Measurements from ENCODE around the gene MYOT.
"Not testable (repeated sequence)": the region's sequence is repeated elsewhere in the genome, so short reads cannot be mapped to it uniquely, and the experiment has no call there.

MYOT gene

DNA sequence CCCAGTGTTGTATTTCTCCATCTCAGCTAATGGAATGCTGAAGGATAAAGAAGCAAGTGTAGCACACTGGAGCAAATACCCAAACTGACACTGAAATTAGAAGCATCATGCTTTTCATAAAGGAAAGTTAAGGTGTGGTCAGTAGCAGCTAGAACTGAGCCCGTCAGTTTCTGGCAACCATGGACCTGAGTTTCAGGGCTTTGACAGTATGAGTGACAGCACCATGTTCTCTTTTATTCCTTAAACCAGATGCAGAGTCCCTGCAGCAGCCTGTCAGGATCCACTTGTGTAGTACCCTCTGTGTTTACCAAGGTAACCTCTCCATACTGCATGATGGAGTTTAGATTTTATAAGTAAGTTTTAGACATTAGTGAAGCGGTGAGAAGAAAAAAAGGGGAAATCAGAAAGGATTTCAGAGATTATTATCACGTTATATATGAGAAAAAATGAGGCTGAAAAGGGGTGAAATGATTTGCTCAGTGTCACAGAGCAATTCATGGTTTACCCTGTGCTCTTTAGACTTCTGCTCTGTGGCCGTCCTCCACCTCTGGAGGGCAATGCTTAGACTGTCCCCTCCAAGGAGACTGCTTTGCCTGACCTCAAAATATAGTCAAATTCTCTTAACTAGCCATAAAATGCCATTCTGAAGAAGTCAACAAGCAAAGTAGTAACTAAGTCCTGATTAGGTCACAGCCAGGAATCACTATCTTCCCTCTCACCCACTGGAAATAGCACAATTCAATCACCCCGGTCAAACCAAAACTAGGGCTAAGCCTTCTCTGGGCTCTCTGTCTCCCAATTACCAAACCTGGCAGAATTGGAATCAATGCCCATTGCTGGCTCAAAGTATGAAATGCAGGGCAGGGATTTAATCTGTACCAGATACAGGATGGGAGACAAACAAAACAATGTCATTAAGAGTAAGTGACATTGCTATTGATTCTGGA is 10.5 kb upstream of the MYOT start:
- no peak for DNase-seq

DNA sequence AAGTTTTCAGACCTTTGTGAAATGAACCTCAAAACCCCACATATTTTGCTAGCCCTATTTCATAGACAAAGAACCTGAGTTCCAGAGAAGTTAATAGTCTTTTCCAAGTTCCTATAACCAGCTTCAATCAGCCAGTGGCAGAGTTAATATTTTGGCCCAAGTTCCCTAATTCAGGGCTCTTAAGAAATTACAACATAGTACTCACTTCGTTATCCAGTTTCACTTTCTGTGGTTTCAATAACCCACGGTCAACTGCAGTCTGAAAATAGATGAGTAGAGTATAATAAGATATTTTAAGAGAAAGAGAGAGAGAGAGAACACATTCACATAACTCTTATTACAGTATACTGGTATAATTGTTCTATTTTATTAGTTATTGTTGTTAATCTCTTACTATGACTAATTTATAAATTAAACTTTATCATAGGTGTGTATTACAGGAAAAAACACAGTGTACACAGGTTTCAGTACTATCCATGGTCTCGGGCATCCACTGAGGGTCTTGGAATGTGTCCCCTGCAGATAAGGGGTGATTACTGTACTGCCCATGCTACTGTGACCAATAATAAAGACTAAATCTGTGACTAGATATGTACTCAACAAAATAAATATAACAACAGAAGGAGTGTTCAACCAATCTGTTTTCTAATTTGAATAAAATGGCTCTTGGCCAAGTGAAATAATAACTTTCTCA is 9.3 kb upstream of the MYOT start:
- no peak for DNase-seq

GRCh38 chr5:137858954-137859353 is 8.7 kb upstream of the MYOT start:
- no peak for DNase-seq

- no peak for DNase-seq
Observed at GRCh38 chr5:137862251-137862650, 5.4 kb upstream of the MYOT start.

GRCh38 chr5:137863653-137864052 is 4.0 kb upstream of the MYOT start:
- not testable (repeated sequence) for DNase-seq

DNA sequence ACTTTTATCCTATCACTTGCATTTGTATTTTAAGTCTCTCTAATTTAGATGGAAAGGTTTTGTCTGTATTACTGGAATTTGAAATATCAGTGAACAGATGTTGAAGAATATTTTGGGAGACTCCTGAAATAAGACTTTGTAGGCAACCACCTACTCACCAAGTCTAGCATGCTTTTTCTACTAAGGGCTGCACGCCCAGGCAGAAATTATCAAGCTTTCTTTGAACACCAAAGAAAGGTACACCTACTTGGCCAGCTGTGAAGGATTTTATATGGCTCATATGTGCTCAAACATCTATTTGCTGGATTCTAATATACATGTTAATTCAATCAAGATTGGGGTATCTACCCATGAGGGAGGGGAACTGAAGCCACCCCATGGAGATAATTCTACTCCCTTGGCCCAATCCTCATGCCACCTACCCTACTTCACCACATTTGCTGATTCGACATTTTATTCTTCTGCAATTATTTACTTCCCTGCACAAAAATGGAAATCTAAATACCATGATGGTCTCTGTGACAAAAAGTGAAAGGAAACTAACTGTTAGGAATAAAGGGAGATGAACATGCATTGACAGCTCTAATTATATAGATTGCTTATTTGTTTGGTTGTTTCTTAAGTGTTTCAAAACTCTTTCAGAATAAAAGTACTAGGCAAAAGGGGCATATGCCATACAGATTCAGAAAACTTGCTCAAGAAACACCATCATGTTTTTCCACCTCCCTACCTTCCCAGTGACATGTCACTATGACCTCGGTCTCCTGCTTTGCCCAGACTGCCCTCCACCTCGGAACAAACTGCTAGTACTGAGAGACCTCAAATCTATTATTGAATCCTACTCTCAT is 895 bp upstream of the MYOT start:
- DNase-seq, result no peak

DNA sequence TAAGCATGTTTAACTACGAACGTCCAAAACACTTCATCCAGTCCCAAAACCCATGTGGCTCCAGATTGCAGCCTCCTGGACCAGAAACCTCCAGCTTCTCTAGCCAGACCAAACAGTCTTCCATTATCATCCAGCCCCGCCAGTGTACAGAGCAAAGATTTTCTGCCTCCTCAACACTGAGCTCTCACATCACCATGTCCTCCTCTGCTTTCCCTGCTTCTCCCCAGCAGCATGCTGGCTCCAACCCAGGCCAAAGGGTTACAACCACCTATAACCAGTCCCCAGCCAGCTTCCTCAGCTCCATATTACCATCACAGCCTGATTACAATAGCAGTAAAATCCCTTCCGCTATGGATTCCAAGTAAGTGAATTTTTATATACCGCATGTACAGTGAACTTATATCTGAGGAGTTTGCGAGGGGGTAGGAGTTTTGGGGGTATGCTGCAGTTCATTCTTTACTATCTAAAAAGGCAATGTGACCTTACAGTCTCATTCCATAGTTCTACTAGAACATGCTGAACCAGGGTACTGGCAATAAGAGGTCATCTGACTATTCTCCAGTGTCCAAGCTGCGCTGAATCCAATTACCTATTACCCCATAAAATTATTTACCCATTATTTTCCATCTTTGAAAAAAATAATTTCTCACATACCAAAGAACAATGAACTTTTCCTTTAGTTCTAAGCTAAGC is 3.1 kb downstream of the MYOT start:
- DNase-seq, result no peak

GRCh38 chr5:137871571-137871970 is 3.9 kb downstream of the MYOT start:
- DNase-seq, result no peak

- DNase-seq, result no peak
Observed at GRCh38 chr5:137872466-137872865, 4.8 kb downstream of the MYOT start.

DNA sequence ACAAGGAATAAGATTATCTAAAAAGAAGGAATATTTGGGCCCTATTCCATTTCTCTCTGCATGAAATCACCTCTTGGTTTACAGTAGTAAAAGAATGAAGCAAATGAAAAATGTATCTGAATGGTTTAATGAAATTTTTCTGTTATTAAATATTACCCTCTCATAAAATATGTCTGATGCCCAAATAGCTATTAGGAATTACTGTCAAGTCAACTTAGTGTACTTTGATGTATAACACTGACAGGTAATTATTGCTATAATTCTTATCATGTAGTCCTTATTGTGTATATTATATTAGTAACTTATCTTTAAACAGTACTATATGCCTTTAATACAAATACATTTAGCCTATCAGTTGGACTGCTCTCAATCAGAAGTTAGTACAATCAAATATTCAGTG is 8.4 kb downstream of the MYOT start:
- DNase-seq, result no peak

GRCh38 chr5:137880313-137880712 is 12.7 kb downstream of the MYOT start:
- no peak for DNase-seq

GRCh38 chr5:137887831-137888230 is 20.2 kb downstream of the MYOT start:
- no peak for DNase-seq

- peak; percentile 3 for DNase-seq
Observed at GRCh38 chr5:137888466-137888862, 20.8 kb downstream of the MYOT start.

- DNase-seq, result peak; percentile 87
Observed at GRCh38 chr5:137888863-137889759, 21.5 kb downstream of the MYOT start, which contains the start of gene PKD2L2. Gene PKD2L2, plus strand, starts transcription at chr5:137889457. Its CDS starts 35 bp downstream, at chr5:137889492.

GRCh38 chr5:137890845-137891244 is 23.2 kb downstream of the MYOT start:
- DNase-seq, result no peak

- peak; percentile 0 for DNase-seq
Observed at GRCh38 chr5:137891849-137892248, 24.2 kb downstream of the MYOT start.

DNA sequence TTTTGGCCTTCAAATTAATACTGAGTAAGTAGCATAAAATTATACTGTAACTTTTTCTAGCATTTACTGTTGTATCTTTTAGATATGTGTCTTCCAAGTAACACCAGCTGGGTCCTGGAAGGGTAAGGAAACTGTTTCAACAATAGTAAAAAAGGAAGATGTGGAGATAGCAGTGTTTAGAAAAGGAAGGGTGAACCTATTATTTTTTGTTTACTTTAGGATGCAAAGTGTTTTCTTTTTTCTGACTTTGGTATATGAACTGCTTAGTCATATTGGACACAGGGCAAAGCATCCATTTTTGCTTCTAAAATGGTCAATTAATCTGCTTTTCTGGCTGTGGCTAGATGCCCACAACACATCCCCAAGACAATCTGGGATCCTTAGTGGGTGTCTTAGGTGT is 26.9 kb downstream of the MYOT start:
- DNase-seq, result no peak

- no peak for DNase-seq
Observed at GRCh38 chr5:137896560-137896959, 28.9 kb downstream of the MYOT start.

DNA sequence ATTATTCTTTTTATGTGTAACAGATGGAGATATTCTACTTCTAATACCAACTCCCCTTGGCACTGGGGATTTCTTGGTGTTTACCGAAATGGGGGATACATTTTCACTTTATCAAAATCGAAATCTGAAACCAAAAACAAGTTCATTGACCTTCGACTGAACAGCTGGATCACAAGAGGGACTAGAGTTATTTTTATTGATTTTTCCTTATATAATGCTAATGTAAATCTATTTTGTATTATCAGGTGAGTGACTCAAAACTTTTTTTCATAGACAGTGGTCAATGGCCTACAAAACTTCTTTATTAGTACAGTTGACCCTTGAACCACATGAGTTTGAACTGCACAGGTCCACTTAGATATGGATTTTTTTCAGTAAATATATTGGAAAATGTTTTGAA is 31.8 kb downstream of the MYOT start:
- no peak for DNase-seq

DNA sequence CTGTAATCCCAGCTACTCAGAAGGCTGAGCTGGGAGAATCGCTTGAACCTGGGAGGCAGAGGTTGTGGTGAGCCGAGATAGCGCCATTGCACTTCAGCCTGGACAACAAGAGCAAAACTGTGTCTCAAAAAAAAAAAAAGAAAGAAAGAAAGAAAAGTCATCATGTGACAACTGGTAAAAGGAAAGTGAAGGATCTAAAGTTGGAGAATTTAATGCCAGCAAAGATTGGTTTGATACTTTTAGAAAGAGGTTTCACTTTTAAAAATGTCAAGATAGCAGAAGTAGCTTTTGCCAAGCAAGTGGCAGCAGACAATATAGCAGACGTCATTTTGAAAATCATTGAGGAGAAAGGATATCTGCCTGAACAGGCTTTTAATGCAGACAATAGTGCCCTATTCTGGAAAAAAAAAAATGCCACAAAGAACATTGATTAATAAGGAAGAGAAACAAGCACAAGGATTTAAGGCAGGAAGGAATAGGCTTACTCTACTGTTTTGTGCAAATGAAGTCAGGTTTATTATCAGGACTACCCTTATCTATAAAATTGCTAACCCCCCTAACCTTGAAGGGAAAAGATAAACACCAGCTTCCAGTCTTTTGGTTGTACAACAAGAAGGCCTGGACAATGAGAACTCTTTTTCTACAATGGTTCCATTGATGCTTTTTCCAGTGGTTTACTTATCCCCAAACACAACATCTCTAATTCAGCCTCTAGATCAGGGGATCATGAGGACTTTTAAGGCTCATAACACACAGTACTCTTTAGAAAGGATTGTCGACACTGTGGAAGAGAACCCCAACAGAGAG is 33.6 kb downstream of the MYOT start:
- DNase-seq, result no peak

All from CD4-positive, alpha-beta T cell treated with Interleukin-12 subunit alpha and Interleukin-12 subunit beta, for 1 hour (primary cell).